T-helper 2 cell treated with Interferon-gamma antibody and Interleukin-4, amounts not matched to agents 100 ng/mL and 5 ng/mL, for 36 hours (primary cell): ENCODE results near the gene PURB. TPM values are rescaled to one million over a fixed set of nuclear protein-coding genes. Genes with fewer than 3 reads are reported as not detected.
"Not testable (repeated sequence)": the region's sequence is repeated elsewhere in the genome, so short reads cannot be mapped to it uniquely, and the experiment has no call there.

Source experiments
- intact Hi-C: fragments of 100-400 bp; cut with micrococcal nuclease; formaldehyde crosslinking; loops from one replicate; pipeline ENCODE4 v1.15.1; 2023
- total RNA-seq: library from RNA; stranded (reverse); gene quantifications from 2 replicates; pipeline ENCODE4 v1.2.3, GENCODE V29; 2022

The PURB gene
- total RNA-seq = 25.9 and 26.6 TPM in 2 replicates

GRCh38 chr7:44885394-44886317, at the start of gene PURB:
Gene PURB (minus strand): TSS chr7:44885530. CDS start chr7:44885348, 182 bp downstream.
- intact Hi-C loops = loop anchor here (1.0 to 2.0 kb wide), 13 partner anchors 28 to 803 kb away; partner anchors contain the start of genes CCM2, MYO1G, OGDH and POLM

GRCh38 chr7:44935016-44935415, 49.7 kb upstream of the PURB start:
- intact Hi-C loops = no loop called here

GRCh38 chr7:44934510-44934909, 49.2 kb upstream of the PURB start:
- intact Hi-C loops = not testable (repeated sequence)

GRCh38 chr7:44930921-44931320, 45.6 kb upstream of the PURB start:
- intact Hi-C loops = no loop called here

GRCh38 chr7:44922351-44922694, 37.0 kb upstream of the PURB start:
- intact Hi-C loops = loop anchor here (1.0 to 5.0 kb wide), 5 partner anchors 38 to 334 kb away; partner anchors contain the start of genes H2AZ2, PPIA and PURB

- intact Hi-C loops = loop anchor here (1.0 to 5.0 kb wide), 5 partner anchors 37 to 333 kb away; partner anchors contain the start of genes H2AZ2, PPIA and PURB
Measured at GRCh38 chr7:44921607-44922350, 36.4 kb upstream of the PURB start.

- intact Hi-C loops = loop anchor here (5.0 kb wide), 1 partner anchor 123 kb away; the partner anchor contains the start of gene PPIA
Measured at GRCh38 chr7:44920119-44920518, 34.8 kb upstream of the PURB start.

- intact Hi-C loops = no loop called here
Measured at GRCh38 chr7:44918029-44918428, 32.7 kb upstream of the PURB start.

GRCh38 chr7:44917465-44917864, 32.1 kb upstream of the PURB start:
- intact Hi-C loops = no loop called here

- intact Hi-C loops = loop anchor here (1.0 to 2.0 kb wide), 3 partner anchors 30 to 276 kb away; partner anchors contain the start of gene PURB
Measured at GRCh38 chr7:44914992-44915607, 29.8 kb upstream of the PURB start.

- intact Hi-C loops = no loop called here
Measured at GRCh38 chr7:44912775-44913347, 27.5 kb upstream of the PURB start.

GRCh38 chr7:44911911-44912310, 26.6 kb upstream of the PURB start:
- intact Hi-C loops = no loop called here

GRCh38 chr7:44909596-44910389, 24.5 kb upstream of the PURB start:
- intact Hi-C loops = no loop called here

GRCh38 chr7:44906965-44907364, 21.6 kb upstream of the PURB start:
- intact Hi-C loops = no loop called here

- intact Hi-C loops = no loop called here
Measured at GRCh38 chr7:44905002-44905635, 19.8 kb upstream of the PURB start.

GRCh38 chr7:44899443-44899842, 14.1 kb upstream of the PURB start:
- intact Hi-C loops = no loop called here

- intact Hi-C loops = no loop called here
Measured at GRCh38 chr7:44898039-44898438, 12.7 kb upstream of the PURB start.

GRCh38 chr7:44897309-44897708, 12.0 kb upstream of the PURB start:
- intact Hi-C loops = no loop called here

- intact Hi-C loops = no loop called here
Measured at GRCh38 chr7:44894888-44895580, 9.7 kb upstream of the PURB start.
